HG02678 (cell line): Measurements from ENCODE around the gene OPA1.
A peak's percentile ranks its signal among the peaks of the same experiment; 100 is the strongest.

Experiments
- ATAC-seq: cut with Tn5 transposase; IDR thresholded peaks from one replicate; pipeline ENCODE4 v1.9.1; 2021; ENCODE audit warnings: mild to moderate bottlenecking, moderate library complexity; ENCODE audit not compliant: unreplicated experiment

OPA1 gene

DNA sequence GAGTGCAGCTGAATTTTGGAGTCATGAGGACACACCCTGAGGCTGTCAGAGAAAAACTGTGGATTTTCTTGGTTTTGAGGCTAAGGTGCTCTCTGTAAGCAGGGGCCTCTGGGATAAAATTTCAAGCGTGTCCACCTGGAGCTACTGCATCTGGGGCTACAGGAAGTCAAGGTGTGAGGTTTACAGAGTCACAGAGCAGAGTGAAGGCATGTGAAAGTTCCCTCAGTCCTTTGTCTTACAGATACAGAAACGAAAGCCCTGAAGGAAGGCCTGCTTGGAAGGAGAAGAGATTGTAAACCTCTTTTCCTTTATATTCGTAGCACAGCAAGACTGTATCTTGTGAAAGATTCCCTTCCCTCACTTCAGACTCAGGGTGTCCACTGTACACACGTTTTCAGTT is 138.6 kb downstream of the OPA1 start:
- no peak for ATAC-seq

DNA sequence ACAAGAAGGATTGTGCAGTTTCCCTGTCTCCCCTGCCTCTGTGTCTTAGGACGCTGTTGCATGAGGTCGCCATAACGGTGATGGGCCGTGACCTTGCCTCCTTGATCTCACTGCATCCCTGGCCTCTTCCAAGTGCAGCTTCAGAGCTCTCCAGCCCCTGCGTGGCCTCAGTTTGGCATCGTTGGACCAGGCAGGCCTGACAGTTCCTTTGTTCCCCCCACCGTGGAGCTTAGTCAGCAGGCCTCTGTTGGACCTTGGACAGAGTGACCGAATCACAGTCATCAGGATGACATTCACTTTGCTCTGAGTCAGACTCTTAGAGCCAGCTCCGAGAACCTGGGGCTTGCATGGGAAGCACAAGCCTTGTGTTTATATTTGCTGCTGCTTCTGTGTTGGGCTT is 139.4 kb downstream of the OPA1 start:
- ATAC-seq: no peak

DNA sequence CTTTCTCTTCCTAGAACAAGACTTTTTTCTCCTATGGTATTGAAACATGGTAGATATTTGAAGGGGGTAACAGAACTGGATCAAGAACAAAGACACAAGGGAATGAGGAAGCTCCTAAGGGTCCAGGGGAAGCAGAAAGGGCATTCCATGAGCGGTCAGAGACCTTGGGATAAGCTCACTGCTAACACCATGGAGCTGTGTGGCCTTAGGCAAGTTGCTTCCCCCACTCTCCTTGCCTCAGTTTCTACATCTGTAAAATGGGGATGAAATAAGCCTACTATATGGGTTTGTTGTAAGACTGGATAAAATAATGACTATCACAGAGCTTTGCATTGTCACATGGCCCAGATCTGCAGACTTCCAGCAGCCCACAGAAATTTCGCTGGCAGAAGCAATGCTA is 139.8 kb downstream of the OPA1 start:
- no peak for ATAC-seq

DNA sequence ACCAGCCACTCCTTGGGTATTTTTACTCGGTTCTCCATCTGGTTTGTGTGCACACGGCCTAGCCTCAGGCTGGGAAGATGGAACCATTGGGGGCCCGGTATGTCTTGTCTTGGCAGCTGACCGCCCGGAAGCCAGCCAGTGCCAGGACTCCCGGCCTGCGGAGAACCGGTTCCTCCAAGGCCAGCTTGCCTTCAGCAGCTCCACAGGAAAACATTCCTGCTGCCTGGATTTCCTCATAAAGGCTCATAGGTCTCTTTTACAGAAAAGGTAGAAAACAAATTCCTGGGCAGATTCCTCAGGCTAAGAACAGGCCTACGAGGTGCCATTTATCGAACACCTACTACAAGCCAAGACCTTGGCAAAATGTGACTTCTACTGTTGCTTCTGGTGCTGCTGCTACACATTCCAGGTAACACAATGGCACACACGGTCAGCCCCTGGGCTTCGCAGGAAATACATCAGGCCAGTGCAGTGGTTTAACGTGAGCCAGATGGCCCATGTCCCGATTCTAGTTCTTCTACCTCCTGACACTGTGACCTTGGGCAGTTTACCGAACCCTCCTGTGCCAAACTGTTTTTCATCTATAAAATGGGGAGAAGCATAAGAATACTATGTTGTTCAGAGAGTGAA is 141.8 kb downstream of the OPA1 start:
- no peak for ATAC-seq

DNA sequence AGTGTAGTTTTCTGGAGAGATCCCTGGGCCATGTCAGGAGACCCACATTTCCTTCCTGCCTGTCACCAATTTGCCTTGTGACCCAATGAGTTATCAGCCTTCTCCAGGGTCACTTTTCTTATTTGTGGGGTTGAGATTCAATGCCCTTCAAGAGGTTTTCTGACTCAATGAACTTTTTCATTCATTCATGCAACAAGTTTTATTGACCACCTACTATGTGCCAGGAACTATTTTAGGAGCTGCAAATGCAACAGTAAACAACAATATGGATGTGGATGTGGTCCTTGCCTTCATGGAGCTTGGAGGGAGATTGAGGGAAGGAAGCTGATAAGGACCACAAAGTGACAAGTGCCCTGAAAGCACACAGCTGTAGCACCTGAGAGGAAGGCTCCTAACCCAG is 142.8 kb downstream of the OPA1 start:
- ATAC-seq: no peak

DNA sequence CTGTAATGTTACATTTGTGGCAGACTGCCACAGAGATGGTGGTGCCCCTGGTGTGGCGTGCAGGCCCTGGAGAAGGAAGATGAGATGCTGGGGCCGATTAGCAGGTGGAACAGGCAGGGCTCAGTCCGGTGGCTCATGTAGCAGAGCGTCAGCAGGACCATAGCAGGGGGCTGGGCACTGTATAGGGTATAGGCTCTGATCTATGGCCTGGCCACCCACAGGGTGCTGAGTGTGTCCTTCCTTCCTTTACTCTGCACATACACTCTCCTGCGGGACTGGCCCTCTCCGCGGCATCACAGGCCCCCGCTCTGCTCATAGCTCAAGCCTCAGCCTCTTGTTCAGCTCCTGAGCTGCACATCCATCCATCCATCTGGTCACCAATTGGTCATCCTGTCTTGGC is 143.6 kb downstream of the OPA1 start:
- ATAC-seq: no peak

DNA sequence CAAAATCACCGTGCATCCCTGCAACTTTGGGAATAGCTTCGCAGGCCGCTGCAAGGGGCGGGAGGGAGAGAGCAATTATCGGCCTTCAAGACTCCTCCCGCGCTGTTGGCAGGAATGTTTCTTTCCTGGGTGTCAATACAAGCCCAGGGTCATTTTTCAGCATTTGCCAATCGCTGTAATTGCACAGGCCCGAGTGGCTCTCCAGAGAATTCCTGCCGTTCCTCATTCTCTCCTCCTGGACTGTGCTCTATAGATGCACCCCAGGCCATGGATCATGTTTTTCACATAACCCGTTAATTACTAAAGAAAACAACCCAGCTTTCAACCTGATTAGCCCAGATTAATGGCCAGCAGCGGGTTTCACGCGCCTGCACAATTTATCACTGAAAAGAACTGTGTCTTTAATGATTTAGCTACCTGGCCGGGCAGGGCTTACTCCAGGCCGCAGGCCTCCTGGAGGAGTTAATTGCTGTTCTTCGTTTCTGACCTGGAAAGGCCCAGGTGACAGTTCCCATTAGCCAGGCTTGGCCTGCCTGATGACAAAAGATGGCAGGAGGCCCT is 144.3 kb downstream of the OPA1 start:
- ATAC-seq: no peak

DNA sequence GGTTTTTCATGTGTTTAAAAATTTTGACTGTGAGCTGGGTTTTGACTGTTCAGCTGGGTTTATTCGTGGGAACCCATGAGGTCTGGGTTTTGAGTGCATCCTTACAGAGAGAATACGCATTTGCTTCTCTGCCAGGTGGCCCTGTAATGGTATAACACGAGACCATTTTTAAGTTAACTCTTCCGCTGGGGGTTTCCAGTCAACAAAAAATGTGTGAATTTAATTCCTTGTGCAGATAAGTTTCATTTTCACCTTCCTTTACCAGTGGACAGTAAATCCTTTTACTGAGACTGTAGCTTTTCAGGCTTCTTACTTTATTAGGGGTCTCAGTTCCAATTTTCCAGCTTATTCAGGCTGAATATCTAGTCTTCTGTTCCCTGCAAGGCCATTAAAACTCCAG is 149.6 kb downstream of the OPA1 start:
- ATAC-seq: peak; percentile 79

DNA sequence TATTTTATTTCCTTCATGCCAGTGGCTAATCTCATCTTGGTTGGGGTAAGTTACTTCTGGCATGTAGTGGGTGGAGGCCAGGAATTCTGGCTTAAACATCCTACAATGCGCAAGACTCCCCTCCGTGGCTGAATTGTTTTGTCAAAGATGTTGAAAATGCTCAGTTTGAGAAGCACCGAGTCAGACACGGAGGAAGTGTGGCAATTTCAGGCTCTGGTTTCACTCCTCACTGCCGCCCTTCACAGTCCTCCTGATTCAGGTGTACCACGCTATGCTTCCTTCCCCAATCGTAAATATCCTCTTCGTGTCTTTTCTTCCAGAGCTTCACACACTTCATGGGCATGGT is 150.7 kb downstream of the OPA1 start:
- peak; percentile 63 for ATAC-seq

DNA sequence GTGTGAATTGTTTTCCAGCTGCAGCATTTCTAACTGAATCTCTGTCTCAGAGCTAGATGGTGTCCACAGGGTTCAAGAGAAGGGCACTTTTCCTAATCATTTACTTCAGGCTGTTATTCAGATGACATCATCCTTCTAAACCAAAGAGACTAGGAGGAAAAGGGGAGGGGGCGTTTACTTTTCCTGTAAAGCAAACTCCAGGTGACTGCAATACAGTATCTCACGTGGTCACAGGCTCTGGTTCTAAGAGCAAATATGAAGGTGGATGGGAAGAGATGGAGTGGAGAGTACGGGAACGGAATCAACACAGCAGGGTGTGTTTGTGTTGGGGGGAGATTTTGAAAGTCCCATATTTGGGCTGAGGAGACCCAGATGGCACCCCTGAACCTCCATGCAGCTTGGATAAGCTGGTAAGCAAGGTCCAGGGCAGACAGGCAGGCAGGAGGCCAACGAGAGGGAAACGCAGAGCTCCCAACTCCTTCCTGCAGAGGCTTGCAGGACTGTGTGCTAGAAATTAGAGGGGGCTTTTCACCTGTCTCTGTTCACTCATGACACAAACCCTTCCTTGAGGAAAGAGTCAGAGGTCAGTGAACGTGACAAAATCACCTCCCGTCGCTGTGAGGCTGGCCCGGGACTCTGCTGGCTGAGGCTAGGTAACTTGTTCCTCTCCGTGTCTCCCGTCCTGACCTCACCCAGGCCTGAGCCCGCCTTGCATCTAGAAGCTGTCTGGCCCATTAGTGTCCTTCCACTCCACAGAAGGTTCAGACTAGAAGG is 151.2 kb downstream of the OPA1 start:
- no peak for ATAC-seq

DNA sequence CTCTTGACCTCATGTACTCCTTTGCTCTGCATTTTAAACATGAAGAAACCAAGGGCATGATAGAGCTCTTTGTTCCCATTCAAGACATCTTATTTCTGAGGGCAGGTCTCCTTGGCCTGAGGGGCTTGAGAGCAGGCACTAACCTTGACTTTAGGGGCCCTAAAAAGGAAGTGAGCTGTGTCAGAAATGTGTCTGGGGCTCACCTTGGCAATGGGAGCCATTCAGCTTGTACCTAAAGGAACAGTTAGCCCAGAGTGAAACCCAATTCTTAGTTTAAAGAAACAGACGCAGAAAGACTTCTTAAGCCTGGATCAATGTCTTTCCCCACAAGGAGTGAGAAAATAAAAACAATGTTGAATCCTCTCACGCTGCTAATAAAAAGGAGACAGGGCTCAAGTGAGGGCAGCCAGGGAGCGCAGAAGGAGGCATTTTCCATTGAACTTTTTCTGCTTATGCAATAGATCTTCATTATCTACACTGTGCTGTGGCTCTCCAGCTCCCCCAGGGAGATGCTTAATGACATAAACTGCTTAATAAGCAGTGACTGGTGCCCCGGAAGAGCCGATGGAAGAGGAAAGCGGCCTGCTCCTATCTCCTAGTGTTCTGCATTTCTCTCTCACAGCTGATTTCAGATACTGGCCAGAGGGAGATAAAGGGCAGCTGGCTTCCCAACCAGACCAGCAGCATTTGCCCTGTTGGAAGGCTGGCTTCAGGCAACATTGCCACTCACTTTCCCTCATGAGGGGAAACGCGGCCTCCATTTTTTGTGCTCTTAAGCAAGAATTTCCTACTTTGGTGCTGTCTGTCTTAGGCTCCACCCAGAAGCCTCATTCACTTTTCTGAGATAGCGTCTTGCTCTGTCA is 152.0 kb downstream of the OPA1 start:
- ATAC-seq: no peak

DNA sequence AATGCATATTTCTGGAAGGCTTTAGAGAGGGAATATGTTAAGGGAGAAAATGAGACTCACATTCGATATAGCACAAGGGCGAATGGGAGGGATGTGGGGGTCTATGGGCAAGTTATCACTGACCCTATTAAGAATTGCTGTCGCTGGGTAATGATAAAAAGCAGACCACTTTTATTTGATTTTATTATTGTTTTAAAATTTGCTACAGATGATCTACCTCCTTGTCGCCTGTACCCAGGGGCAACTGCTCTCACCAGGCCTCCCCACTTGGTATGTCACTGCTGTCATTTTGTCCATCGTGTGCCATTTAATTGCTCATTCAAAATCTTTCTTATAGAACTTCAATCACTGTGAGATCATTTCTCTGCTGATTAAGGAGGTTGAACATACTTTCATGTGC is 153.8 kb downstream of the OPA1 start:
- ATAC-seq: no peak
